SK-N-SH (cell line): ENCODE measurements around the gene MRPL36. TPM values are rescaled to one million over a fixed set of nuclear protein-coding genes. Genes with fewer than 3 reads are reported as not detected.

Experiments used
- CTCF ChIA-PET: fragments of 300-600, 350-600 bp; formaldehyde crosslinking; extraction: SDS; loops from one replicate; lab custom pipeline; 2021; lab: Yijun Ruan, JAX
- POLR2A ChIA-PET: fragments of 350-600 bp; sonication (Branson Sonifier 250); formaldehyde crosslinking; extraction: SDS; loops from one replicate; lab custom pipeline; 2020; ENCODE audit warnings: antibody characterized with exemption, inconsistent platforms; lab: Yijun Ruan, JAX
- DNase-seq: peaks from one replicate; pipeline ENCODE4 v3.0.0; 2012
- H2AFZ ChIP-seq: fragments of 200-600 bp; sonication (generic); 2 replicates; pipeline ENCODE4 v1.8.1; 2016; ENCODE audit warnings: antibody characterized with exemption, mild to moderate bottlenecking, low read depth
- H3F3A ChIP-seq: fragments of 200-600 bp; sonication (generic); replicated peaks from 2 replicates; pipeline ENCODE3; 2016; ENCODE audit warnings: antibody characterized with exemption, mild to moderate bottlenecking; ENCODE audit not compliant: insufficient read depth
- H3K27ac ChIP-seq, 2 experiments: fragments of 200-500 bp in 1 of 2; fragments of 200-600 bp in 1 of 2; sonication (Bioruptor generic) in 1 of 2; sonication (generic), shearing (Covaris generic) in 1 of 2; 2 replicates each; pipeline versions ENCODE4 v1.5.1 to v1.6.1; 2014 to 2016; ENCODE audit warnings: low read depth in 2 of 2, inconsistent platforms in 1 of 2, low read length in 1 of 2, mild to moderate bottlenecking in 1 of 2, mixed read lengths in 1 of 2
- H3K27me3 ChIP-seq: fragments of 200-600 bp; sonication (generic), shearing (Covaris generic); 2 replicates; pipeline ENCODE4 v1.6.1; 2016; ENCODE audit warnings: mixed run types; ENCODE audit not compliant: insufficient read depth
- H3K36me3 ChIP-seq, 2 experiments: fragments of 200-500 bp in 1 of 2; fragments of 200-600 bp in 1 of 2; sonication (Bioruptor generic) in 1 of 2; sonication (generic) in 1 of 2; replicated peaks in 1 of 2; 2 replicates each; pipeline versions ENCODE3 to v1.5.1; 2014 to 2016; ENCODE audit warnings: low read length in 1 of 2, mild to moderate bottlenecking in 1 of 2; ENCODE audit not compliant: insufficient read depth in 2 of 2, control insufficient read depth in 1 of 2
- H3K4me1 ChIP-seq, 2 experiments: fragments of 200-500 bp in 1 of 2; fragments of 200-600 bp in 1 of 2; sonication (Bioruptor generic) in 1 of 2; sonication (generic), shearing (Covaris generic) in 1 of 2; 2 replicates each; pipeline versions ENCODE4 v1.5.1 to v1.6.1; 2014 to 2016; ENCODE audit warnings: low read depth in 1 of 2, low read length in 1 of 2, mixed run types in 1 of 2; ENCODE audit not compliant: insufficient read depth in 2 of 2, control insufficient read depth in 1 of 2
- H3K4me2 ChIP-seq: fragments of 200-600 bp; sonication (generic), shearing (Covaris generic); 2 replicates; pipeline ENCODE4 v1.6.1; 2017; ENCODE audit warnings: mixed run types
- H3K4me3 ChIP-seq, 2 experiments: fragments of 200-500 bp in 1 of 2; fragments of 200-600 bp in 1 of 2; sonication (Bioruptor generic) in 1 of 2; sonication (generic), shearing (Covaris generic) in 1 of 2; 2 replicates each; pipeline versions ENCODE4 v1.5.1 to v1.8.1; 2014 to 2016; ENCODE audit warnings: low read depth in 2 of 2, inconsistent platforms in 1 of 2, low read length in 1 of 2, mild to moderate bottlenecking in 1 of 2, mixed read lengths in 1 of 2, moderate library complexity in 1 of 2
- H3K79me2 ChIP-seq: fragments of 200-600 bp; sonication (generic); 2 replicates; pipeline ENCODE4 v1.8.1; 2017; ENCODE audit warnings: mild to moderate bottlenecking; ENCODE audit not compliant: insufficient read depth
- H3K9ac ChIP-seq: fragments of 200-600 bp; sonication (generic); 2 replicates; pipeline ENCODE4 v1.6.1; 2017; ENCODE audit warnings: mixed run types
- H3K9me2 ChIP-seq: fragments of 200-600 bp; sonication (generic); 2 replicates; pipeline ENCODE4 v1.6.1; 2017; ENCODE audit warnings: mixed run types
- H3K9me3 ChIP-seq: fragments of 200-600 bp; sonication (generic); 2 replicates; pipeline ENCODE4 v1.6.1; 2017; ENCODE audit warnings: mixed run types, mild to moderate bottlenecking, moderate library complexity
- H4K20me1 ChIP-seq: fragments of 200-600 bp; sonication (generic); 2 replicates; pipeline ENCODE4 v1.6.1; 2017; ENCODE audit warnings: mild to moderate bottlenecking, mixed run types; ENCODE audit not compliant: insufficient read depth
- CTCF ChIP-seq: fragments of 200-600 bp; sonication (generic); IDR thresholded peaks from 2 replicates; pipeline ENCODE4 v1.6.1; 2017; ENCODE audit warnings: antibody characterized with exemption, mild to moderate bottlenecking, moderate library complexity
- GATA2 ChIP-seq: sonication (generic); formaldehyde crosslinking; IDR thresholded peaks from 2 replicates; pipeline ENCODE4 v1.5.0; 2020; ENCODE audit warnings: mild to moderate bottlenecking, missing genetic modification reagents
- IRF3 ChIP-seq: fragments of 150-350 bp; IDR thresholded peaks from 2 replicates; pipeline ENCODE4 v1.6.1; 2016; ENCODE audit warnings: mild to moderate bottlenecking, low read depth, low read length
- MAX ChIP-seq: IDR thresholded peaks from 2 replicates; pipeline ENCODE4 v1.4.0; 2012; ENCODE audit warnings: low read depth
- MEF2A ChIP-seq: IDR thresholded peaks from 2 replicates; pipeline ENCODE4 v1.4.0; 2012; ENCODE audit warnings: low read depth, borderline replicate concordance
- MXI1 ChIP-seq: IDR thresholded peaks from 2 replicates; pipeline ENCODE4 v1.6.1; 2012; ENCODE audit warnings: mild to moderate bottlenecking, low read depth, low read length, improper control_type of control experiment
- RAD21 ChIP-seq: IDR thresholded peaks from 2 replicates; pipeline ENCODE4 v1.6.1; 2012; ENCODE audit warnings: mild to moderate bottlenecking, low read length
- RCOR1 ChIP-seq: fragments of 150-350 bp; IDR thresholded peaks from 2 replicates; pipeline ENCODE4 v1.6.1; 2017; ENCODE audit warnings: antibody characterized with exemption, low read length
- RFX5 ChIP-seq: IDR thresholded peaks from 2 replicates; pipeline ENCODE4 v1.6.1; 2012; ENCODE audit warnings: mild to moderate bottlenecking, improper control_type of control experiment, low read length
- RXRA ChIP-seq: IDR thresholded peaks from 2 replicates; pipeline ENCODE4 v1.4.0; 2012; ENCODE audit warnings: low read depth, mild to moderate bottlenecking, borderline replicate concordance
- TAF1 ChIP-seq: IDR thresholded peaks from 2 replicates; pipeline ENCODE4 v1.6.1; 2012; ENCODE audit warnings: low read depth, mild to moderate bottlenecking, low read length, moderate library complexity, borderline replicate concordance
- TCF12 ChIP-seq: IDR thresholded peaks from 2 replicates; pipeline ENCODE4 v1.4.0; 2012
- YY1 ChIP-seq: IDR thresholded peaks from 2 replicates; pipeline ENCODE4 v1.4.0; 2012; ENCODE audit warnings: low read depth, mild to moderate bottlenecking
- ZBTB33 ChIP-seq: IDR thresholded peaks from 2 replicates; pipeline ENCODE4 v1.4.0; 2012; ENCODE audit warnings: low read depth, borderline replicate concordance
- WGBS: methylation state at CpG from one replicate; pipeline ENCODE4 v1.1.6; 2017; ENCODE audit warnings: low lambda C conversion rate; 5-methylcytosine and 5-hydroxymethylcytosine counted together
- polyA plus RNA-seq, 3 experiments: library from polyadenylated mRNA; depleted of rRNA; stranded (reverse); fragments of >200 nt; gene quantifications; 2 replicates each; pipeline ENCODE4 v1.2.3, GENCODE V29; 2012

MRPL36 gene
- polyA plus RNA-seq, 1 of the 3 experiments (the other 2 are of a cell fraction) = 78.4 TPM

GRCh38 chr5:1764606-1764960, 35.1 kb downstream of the MRPL36 start:
- no peaks in the 10 kb centered on the region for H3K36me3 ChIP-seq
- H4K20me1 ChIP-seq = no peaks in the 10 kb centered on the region
- no peak overlapping the region for H3K9ac ChIP-seq
- no peaks in the 10 kb centered on the region for H3K9me3 ChIP-seq
- 29% methylated on average over 11 of the region's 11 CpGs for WGBS
- no peak overlapping the region for H3K4me2 ChIP-seq
- DNase-seq = no peak
- no peak overlapping the region for H3K4me3 ChIP-seq
- no peak overlapping the region for H2AFZ ChIP-seq
- peaks cover 88% of the 10 kb centered on the region for H3K27me3 ChIP-seq
- no peaks in the 10 kb centered on the region for H3K4me1 ChIP-seq
- TF ChIP-seq ZBTB33 = no peak
- no peak for TF ChIP-seq CTCF
- TF ChIP-seq MAX = no peak
- no peak for TF ChIP-seq RCOR1
- TF ChIP-seq GATA2 = no peak
- no peak for TF ChIP-seq MEF2A
- no peak for TF ChIP-seq TCF12
- no peak for TF ChIP-seq RFX5
- TF ChIP-seq TAF1 = no peak
- no peak for TF ChIP-seq MXI1
- no peak for TF ChIP-seq RAD21
- TF ChIP-seq RXRA = no peak
- TF ChIP-seq YY1 = no peak
- TF ChIP-seq IRF3 = no peak
- no peak overlapping the region for H3K27ac ChIP-seq
- H3K9me2 ChIP-seq = no peaks in the 10 kb centered on the region
- no peaks in the 10 kb centered on the region for H3K79me2 ChIP-seq
- H3F3A ChIP-seq = no peaks in the 10 kb centered on the region
- CTCF ChIA-PET = interaction anchor here (1.0 to 2.1 kb wide), 4 partner anchors 11 to 254 kb away, joined by 3 to 13 read pairs (median 4); no protein-coding TSS in a partner anchor
- POLR2A ChIA-PET = no interaction called here
